Stomach (tissue), 9 donors: ENCODE measurements around the gene ALX4. TPM values are rescaled to one million over a fixed set of nuclear protein-coding genes. Genes with fewer than 3 reads are reported as not detected.

Source experiments
- DNase-seq, 2 donors: peaks; one replicate each; pipeline versions ENCODE4 v3.0.0 to v3.0.0-alpha.2; 2013 to 2019
- H3K27ac ChIP-seq, 5 donors: fragments of 200-600 bp in 4 of 5; sonication (generic) in 4 of 5; one replicate each; pipeline ENCODE4 v1.5.1; 2013 to 2019; ENCODE audit warnings: mild to moderate bottlenecking in 1 of 5, moderate library complexity in 1 of 5
- H3K27me3 ChIP-seq, 3 donors: fragments of 200-600 bp; sonication (generic); one replicate each; pipeline ENCODE4 v1.5.1; 2017 to 2019; ENCODE audit warnings: mixed run types in 1 of 3
- H3K36me3 ChIP-seq, 4 donors: fragments of 200-600 bp; sonication (generic); 1 replicate in 3 of 4; 2 replicates in 1 of 4; pipeline ENCODE4 v1.5.1; 2016 to 2019
- H3K4me1 ChIP-seq, 4 donors: fragments of 200-600 bp; sonication (generic); one replicate each; pipeline ENCODE4 v1.5.1; 2016 to 2019
- H3K4me3 ChIP-seq, 4 donors: fragments of 200-600 bp; sonication (generic) in 3 of 4; one replicate each; pipeline ENCODE4 v1.5.1; 2016 to 2019; ENCODE audit warnings: mild to moderate bottlenecking in 1 of 4
- H3K9me3 ChIP-seq, 4 donors: fragments of 200-600 bp; sonication (generic); one replicate each; pipeline ENCODE4 v1.5.1; 2016 to 2019
- CTCF ChIP-seq, 7 experiments: fragments of 450-650 bp in 4 of 7; fragments of 200-600 bp in 3 of 7; sonication (generic) in 3 of 7; IDR thresholded peaks; one replicate each; pipeline ENCODE4 v1.5.1; 2016 to 2019; ENCODE audit warnings: antibody characterized with exemption in 7 of 7, control low read depth in 2 of 7, mild to moderate bottlenecking in 1 of 7
- EP300 ChIP-seq: sonication (generic); formaldehyde crosslinking; IDR thresholded peaks from one replicate; pipeline ENCODE4 v1.6.1; 2017; ENCODE audit warnings: antibody characterized with exemption
- POLR2A ChIP-seq, 4 donors: fragments of 450-650 bp; IDR thresholded peaks; one replicate each; pipeline ENCODE4 v1.6.1; 2016; ENCODE audit warnings: antibody characterized with exemption in 4 of 4, control low read depth in 2 of 4, mild to moderate bottlenecking in 1 of 4, moderate library complexity in 1 of 4
- POLR2AphosphoS5 ChIP-seq, 3 donors: sonication (generic); formaldehyde crosslinking; IDR thresholded peaks; one replicate each; pipeline ENCODE4 v1.6.1; 2016; ENCODE audit warnings: antibody characterized with exemption in 3 of 3
- WGBS, 5 donors: extraction: QIAGEN DNeasy Blood & Tissue Kit in 3 of 5; methylation state at CpG; one replicate each; pipeline versions ENCODE4 v1.1.5 to v1.1.7; 2013 to 2018; 5-methylcytosine and 5-hydroxymethylcytosine counted together
- intact Hi-C: fragments of 100-400 bp; cut with DNase I; formaldehyde crosslinking; loops from one replicate; pipeline ENCODE4 v1.15.1; 2023; ENCODE audit warnings: low total_unique reads
- polyA plus RNA-seq, 3 donors: library from polyadenylated mRNA; stranded (reverse); fragments of 200-250 nt; gene quantifications; one replicate each; pipeline ENCODE4 v1.2.3, GENCODE V29; 2013
- total RNA-seq, 5 donors: library from RNA; depleted of rRNA; stranded (reverse); fragments of >200 nt; gene quantifications; one replicate each; pipeline versions ENCODE4 v1.1.0 to v1.2.3, GENCODE V29; 2014 to 2016
- donor health status: healthy with polysubstance abuse.
- donor health status: Bipolar disorder and iron deficiency.
- donor health status: healthy.

ALX4 gene
- total and polyA plus RNA-seq, 8 donors = not detected

GRCh38 chr11:44243086-44243485, 66.9 kb downstream of the ALX4 start:
- Histone ChIP-seq H3K36me3 (peaks cover 6 to 44% (median 32%) of the 10 kb centered on the region in 4 donors), H3K27me3 (no peaks in the 10 kb centered on the region), H3K27ac (no peak overlapping the region), H3K4me1 (peaks cover 0 to 27% (median 0%) of the 10 kb centered on the region in 4 donors), H3K4me3 (no peak overlapping the region), H3K9me3 (no peaks in the 10 kb centered on the region)
- no peak for DNase-seq
- intact Hi-C loops = no loop called here
- WGBS, 5 donors = 69 to 79% (median 74%) methylated on average over 5 of the region's 5 CpGs
- TF ChIP-seq POLR2AphosphoS5 (IDR thresholded peaks at IDR 0.05) (no peak), CTCF (IDR thresholded peaks at IDR 0.05) (no peak), EP300 (no peak), POLR2A (IDR thresholded peaks at IDR 0.05) (no peak)

DNA sequence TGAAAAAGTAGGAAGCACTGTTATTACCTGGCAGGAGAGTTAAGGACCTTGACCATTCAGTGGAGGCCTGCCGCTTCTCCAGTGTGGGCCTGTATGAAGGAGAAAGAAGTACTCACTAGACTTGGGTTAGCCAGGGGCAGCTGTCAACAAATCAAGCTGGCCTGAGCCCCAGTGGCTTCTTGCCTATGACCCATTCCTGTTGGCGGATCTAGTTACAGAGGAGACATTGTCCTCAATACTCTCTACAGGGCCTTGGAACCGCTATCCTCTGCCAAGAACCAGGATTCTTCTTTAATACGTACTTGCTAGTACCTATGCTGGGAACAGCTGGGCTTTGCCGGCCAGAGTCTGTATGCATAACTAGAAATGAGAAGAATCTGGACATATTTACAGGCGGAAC, 68.1 kb downstream of the ALX4 start:
- Histone ChIP-seq H3K9me3 (no peaks in the 10 kb centered on the region), H3K27ac (no peak overlapping the region), H3K27me3 (no peaks in the 10 kb centered on the region), H3K4me1 (peaks cover 0 to 25% (median 0%) of the 10 kb centered on the region in 4 donors), H3K36me3 (peaks cover 6 to 52% (median 40%) of the 10 kb centered on the region in 4 donors), H3K4me3 (no peak overlapping the region)
- no peak for DNase-seq
- 94 to 100% (median 96%) methylated on average over 6 of the region's 6 CpGs for WGBS, 5 donors
- TF ChIP-seq POLR2AphosphoS5 (IDR thresholded peaks at IDR 0.05) = no peak
- no peak for TF ChIP-seq EP300
- TF ChIP-seq POLR2A (IDR thresholded peaks at IDR 0.05) = no peak
- no peak for TF ChIP-seq CTCF (IDR thresholded peaks at IDR 0.05)
- intact Hi-C loops = no loop called here

GRCh38 chr11:44237156-44237555, 72.8 kb downstream of the ALX4 start:
- H3K36me3 ChIP-seq = peaks cover 5 to 47% (median 41%) of the 10 kb centered on the region in 4 donors
- H3K27me3 ChIP-seq = no peaks in the 10 kb centered on the region
- intact Hi-C loops = no loop called here

GRCh38 chr11:44236296-44236695, 73.6 kb downstream of the ALX4 start:
- Histone ChIP-seq H3K9me3 (no peaks in the 10 kb centered on the region), H3K36me3 (peaks cover 5 to 41% (median 34%) of the 10 kb centered on the region in 4 donors), H3K4me3 (no peak overlapping the region), H3K27me3 (no peaks in the 10 kb centered on the region), H3K27ac (peak overlapping the region in 1 of 5 donors; percentile 50), H3K4me1 (peaks cover 0 to 4% (median 0%) of the 10 kb centered on the region in 4 donors)
- intact Hi-C loops = no loop called here
- no peak for DNase-seq
- TF ChIP-seq CTCF (IDR thresholded peaks at IDR 0.05) = no peak
- no peak for TF ChIP-seq EP300
- no peak for TF ChIP-seq POLR2AphosphoS5 (IDR thresholded peaks at IDR 0.05)
- no peak for TF ChIP-seq POLR2A (IDR thresholded peaks at IDR 0.05)
- WGBS, 5 donors = 96 to 100% (median 97%) methylated on average over 2 of the region's 2 CpGs

More at GRCh38 chr11:44237156-44237555, 72.8 kb downstream of the ALX4 start:
- no peaks in the 10 kb centered on the region for H3K9me3 ChIP-seq
- TF ChIP-seq POLR2AphosphoS5 (IDR thresholded peaks at IDR 0.05) (no peak), EP300 (no peak), CTCF (IDR thresholded peaks at IDR 0.05) (no peak), POLR2A (IDR thresholded peaks at IDR 0.05) (no peak)
- WGBS, 5 donors = 83 to 98% (median 93%) methylated on average over 1 of the region's 1 CpG
- no peak overlapping the region for H3K27ac ChIP-seq
- peaks cover 0 to 4% (median 0%) of the 10 kb centered on the region in 4 donors for H3K4me1 ChIP-seq
- no peak for DNase-seq
- no peak overlapping the region for H3K4me3 ChIP-seq
